ENCODE results near the gene OR5C1.
"Not testable (repeated sequence)": the region's sequence is repeated elsewhere in the genome, so short reads cannot be mapped to it uniquely, and the experiment has no call there.

OR5C1 gene

DNA sequence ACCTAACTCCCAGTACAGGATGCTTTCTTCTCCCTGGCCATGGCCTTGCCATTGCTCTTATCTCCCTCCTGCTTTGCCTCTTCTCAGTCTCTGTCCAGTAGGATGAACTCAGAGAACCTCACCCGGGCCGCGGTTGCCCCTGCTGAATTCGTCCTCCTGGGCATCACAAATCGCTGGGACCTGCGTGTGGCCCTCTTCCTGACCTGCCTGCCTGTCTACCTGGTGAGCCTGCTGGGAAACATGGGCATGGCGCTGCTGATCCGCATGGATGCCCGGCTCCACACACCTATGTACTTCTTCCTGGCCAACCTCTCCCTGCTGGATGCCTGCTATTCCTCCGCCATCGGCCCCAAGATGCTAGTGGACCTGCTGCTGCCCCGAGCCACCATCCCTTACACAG lies at the start of gene OR5C1:
TSS of gene OR5C1 (plus strand) at position 103 of the 400 bp plus-strand sequence. CDS start at position 103, 0 bp downstream.
- DNase-seq: no peak

DNA sequence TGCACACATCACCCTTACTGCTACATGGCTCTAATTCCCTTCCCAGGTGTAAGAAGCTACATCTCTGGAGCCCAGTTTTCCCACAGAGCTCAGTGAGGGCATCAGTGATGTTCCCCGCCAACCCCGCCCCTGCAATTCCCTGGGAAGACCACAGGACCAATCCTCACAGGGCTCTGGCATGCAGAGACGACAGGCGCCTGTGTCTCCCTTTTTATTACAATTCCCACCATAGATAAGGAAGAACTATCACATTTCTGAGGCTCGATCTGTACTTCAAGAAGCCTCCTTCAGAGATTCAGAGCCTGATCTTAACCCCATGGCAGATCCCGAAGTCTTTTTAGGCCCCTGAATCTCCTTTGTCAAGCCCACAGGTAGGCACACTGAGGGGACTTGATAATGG lies 46.7 kb upstream of the OR5C1 start, which contains the start of gene OR1L6:
TSS of gene OR1L6 (plus strand) at position 301 of the 400 bp plus-strand sequence. CDS start 7,545 bp downstream, outside the sequence.
- DNase-seq: no peak

DNA sequence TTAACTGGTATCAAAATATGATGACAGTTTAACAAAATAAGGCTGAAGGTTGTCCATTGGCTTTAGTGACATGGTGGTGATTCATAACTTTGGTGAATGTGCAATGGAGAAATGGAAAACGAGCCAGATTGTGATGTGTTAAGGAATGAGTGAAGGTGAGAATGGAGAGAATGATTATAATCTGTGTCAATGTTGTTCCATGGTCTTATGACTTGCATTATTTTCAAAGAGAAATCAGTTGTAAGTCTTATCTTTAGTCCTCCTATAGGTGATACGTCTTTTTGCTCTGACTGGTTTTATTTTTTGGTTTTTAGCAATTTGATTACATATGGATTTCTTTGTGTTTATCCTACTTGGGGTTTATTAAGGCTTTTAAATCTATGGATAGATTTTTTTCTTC lies 33.9 kb upstream of the OR5C1 start:
- DNase-seq: no peak

DNA sequence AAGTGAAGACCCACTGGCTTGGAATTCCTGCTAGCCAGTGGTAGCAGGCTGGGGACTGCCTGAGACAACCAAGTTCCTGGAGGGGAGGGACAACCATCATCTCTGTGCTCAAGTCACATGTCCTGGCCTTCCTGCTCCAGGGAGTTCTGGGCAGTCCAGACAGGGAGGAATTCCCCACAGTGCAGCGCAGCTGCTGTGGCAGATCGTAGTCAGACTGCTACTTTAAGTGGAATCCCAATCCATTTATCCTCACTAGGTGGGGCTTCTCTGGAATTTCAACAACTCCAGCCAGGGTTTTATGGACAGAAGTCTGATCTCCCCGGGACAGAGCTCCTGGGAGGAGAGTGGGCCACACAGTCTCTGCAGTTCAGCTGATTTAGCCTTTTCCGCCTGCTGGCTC lies 20.9 kb upstream of the OR5C1 start:
- no peak for DNase-seq

DNA sequence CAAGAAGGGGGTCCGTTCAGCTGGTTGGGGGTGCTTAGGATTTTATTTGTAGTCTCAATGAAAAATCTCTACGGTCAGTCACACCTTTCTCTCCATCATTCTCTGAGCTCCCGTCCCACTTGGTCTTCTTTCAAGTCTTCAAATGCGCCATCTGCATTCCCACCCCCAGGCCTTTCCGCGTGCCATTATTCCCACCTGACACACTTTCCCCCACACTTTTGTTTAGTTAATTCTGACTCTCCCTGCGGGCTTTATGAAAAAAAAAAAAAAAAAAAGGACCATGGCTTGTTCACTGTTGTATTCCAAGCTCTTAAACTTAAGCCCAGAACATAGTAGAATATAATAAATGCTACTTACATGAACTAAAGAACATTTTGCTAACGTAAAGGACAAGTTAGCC lies 11.7 kb upstream of the OR5C1 start:
- DNase-seq: no peak

DNA sequence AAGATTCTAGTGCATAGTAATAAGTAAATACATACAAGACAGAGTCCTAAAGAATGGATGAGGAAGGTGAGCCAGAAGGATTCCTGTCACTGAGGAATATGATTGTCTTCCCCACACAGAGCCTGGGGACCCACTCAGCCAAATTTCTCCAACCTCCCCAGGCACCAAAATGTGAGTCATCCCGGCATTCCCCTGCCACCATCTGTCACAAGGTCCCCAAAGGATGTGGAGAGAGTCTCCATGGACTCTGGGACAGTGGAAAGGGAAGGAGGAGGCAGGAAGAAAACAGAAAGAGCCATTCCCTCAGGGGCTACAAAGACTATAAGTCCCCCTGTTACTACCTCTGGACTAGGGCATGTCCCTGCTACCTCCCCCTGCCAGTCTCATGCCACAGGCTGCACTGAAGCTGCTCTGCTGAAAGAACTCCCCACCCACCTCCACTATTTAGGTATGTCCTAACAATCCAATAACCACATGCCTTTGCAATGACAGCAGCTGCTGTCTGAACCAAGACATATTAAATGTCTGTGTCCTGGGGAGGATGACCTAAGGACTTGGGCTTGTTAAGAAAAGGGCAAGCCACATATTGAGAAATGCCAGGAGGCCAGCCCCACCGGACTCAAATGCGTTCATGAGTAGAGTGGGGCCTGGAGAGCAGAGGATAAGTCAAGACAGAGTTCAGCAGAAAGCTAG lies 10.7 kb upstream of the OR5C1 start:
- no peak for DNase-seq

DNA sequence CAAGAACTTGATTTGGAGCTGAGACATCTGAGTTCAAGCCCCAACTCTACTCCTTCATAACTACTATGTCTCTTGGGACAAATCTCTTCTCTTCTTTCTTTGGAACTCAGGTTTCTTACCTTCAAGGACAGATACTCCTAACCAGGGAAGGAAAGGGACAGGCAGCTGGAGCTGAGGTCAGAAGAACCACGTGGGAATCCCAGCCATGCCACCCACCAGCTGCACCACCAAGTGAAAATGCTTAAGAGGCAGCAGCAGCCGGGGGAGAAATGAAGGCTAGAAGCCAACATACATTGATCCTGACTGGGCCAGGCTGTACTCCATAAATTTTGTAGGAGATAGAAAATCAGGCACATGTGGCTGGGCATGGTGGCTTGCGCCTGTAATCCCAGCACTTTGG lies 9.6 kb upstream of the OR5C1 start:
- no peak for DNase-seq

DNA sequence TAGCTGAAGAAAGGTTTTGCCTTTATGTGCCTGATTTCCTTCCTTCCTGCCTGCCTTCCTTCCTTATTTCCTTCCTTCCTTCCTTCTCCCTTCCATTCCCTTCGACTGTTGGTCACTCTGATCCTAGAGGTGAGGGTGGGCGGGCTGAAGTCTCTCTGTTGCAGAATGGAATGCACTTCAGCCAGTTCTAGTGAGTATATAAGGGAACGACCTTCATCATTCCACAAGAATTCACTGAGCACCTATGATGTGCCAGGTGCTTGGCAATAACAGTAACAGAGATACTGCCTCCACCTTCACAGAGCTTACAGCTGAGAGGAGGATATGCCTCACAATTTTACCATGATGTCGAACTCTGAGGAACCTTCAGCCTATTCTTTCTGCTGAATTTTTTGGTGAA lies 8.7 kb upstream of the OR5C1 start:
- no peak for DNase-seq

DNA sequence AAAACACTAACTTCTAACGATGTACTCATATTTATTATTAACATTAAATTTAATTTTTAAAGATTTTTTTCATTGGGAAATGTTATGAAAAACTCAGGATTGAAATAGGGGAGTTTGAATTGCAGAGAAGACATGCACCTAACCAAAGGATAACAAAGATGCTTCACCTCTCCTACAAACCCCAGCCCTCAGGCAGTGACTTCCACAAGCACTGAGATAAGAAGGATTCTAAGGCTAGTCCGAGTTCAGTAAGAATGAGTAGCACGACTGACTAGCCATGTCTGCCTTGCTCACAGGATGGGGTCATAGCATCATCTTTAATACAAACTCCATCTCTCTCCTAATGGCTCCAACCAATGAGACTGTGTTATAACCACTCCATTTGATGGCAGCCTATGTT lies 7.1 kb upstream of the OR5C1 start:
- no peak for DNase-seq

DNA sequence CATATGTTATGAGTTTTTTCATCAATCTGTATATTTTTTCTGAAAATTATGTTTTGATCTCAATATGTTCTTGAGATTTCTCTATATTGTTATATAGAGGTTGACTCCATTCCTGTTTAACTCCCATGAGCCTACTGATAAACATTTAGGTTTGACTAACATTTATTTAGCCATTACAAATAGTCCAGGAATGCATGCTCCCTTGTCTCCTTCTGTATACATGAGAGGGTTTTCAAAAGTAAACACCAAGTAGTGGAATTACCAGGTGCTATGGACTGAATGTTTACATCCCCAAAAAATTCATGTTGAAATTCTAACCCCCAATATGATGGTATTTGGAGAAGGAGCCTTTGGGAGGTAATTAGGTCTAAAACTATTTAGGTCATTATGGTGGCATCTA lies 3.5 kb upstream of the OR5C1 start:
- DNase-seq: no peak

DNA sequence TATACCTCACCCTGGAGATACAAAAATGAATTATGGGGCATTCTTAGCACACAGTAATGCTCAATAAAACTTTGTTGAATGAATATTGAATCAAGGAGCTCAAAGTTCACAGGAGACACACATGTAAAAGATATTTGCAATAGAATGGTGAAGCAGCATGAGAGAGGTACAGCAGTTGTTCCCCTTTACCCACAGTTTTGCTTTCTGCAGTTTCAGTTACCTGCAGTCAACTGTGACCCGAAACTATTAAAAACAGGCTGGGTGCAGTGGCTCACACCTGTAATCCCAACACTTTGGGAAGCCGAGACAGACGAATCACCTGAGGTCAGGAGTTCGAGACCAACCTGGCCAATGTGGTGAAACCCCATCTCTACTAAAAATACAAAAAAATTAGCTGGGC lies 2.4 kb upstream of the OR5C1 start:
- DNase-seq: no peak

DNA sequence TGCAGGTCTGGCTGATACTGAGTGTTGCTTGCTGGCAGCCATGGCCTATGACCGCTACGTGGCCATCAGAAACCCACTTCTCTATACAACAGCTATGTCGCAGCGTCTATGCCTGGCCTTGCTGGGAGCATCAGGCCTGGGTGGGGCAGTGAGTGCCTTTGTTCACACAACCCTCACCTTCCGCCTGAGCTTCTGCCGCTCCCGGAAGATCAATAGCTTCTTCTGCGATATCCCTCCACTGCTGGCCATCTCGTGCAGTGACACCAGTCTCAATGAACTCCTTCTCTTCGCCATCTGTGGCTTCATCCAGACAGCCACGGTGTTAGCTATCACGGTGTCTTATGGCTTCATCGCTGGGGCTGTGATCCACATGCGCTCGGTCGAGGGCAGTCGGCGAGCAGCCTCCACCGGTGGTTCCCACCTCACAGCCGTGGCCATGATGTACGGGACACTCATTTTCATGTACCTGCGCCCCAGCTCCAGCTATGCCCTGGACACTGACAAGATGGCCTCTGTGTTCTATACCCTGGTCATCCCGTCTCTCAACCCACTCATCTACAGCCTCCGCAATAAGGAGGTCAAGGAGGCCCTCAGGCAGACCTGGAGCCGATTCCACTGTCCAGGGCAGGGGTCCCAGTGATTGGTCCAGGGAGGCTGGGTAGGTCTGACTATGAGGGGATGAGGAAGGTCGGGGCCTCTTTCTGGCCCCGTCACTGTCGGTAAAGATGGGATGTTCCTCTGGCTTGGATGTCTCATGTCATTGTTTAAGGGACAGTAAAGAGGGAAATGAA lies 718 bp downstream of the OR5C1 start:
- no peak for DNase-seq

DNA sequence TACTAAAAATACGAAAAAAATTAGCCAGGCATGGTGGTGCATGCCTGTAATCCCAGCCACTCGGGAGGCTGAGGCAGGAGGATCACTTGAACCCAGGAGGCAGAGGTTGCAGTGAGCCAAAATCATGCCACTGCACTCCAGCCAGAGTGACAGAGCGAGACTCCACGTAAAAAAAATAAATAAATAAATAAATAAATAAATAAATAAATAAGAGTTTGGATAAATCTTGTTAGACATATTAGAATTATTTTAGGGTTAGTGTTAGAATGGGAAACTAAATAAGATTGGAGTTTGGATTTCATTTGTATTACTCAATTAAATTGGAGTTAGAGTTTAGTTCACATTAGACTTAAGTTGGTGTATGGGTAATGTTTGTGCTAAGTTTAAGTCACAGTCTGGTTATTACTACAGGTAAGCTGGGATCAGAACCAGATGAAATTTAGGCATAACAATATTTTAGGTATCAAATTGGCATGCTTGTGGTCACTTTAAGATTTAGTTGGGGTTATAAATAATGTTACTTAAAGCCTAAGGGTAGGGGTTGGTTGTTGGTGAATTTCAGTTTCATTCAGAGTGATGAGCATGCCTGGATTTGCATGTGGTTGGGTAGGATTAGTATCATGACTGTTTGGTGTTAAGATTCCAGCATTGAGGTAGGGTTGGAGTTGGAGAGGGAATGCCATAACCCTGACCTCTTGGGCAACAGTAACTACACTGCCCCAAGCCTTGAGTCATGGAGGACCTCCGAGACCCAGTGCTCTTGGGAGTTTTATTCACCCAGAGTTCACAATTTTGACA lies 3.3 kb downstream of the OR5C1 start:
- DNase-seq: no peak

DNA sequence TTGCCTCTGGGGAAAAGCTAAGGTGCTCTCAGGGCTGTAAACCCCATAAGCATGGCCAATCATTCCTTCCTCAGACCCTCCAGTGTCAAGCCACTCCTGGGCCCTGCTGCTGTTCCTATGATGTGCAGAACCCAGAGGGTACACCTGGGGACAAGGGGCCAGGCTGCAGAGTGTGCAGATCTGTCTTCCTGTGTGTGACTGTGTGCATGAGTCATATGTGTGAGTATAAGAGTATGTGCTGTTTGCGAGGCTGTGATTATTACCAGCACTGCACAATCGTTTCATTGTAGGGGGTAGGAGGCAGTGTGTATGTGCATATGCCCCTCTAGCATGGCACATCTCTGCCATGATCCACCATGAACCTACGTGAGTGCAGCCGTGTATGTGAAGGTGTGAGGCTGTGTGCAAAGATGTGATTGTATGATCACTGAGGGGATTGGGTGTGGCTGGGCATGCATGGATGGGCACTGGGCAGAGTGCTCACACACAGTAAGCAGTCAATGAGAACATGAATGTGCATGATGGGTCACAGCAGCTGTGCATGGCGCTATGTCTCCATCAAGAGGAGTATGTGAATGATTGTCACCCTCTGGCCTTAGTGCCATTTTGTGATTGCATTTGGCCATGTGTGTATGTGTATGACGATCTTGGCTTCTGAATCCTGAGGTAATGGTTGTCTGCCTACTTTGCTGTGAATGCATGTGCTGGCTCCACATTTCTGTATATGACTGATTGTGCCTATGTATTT lies 8.8 kb downstream of the OR5C1 start:
- no peak for DNase-seq

DNA sequence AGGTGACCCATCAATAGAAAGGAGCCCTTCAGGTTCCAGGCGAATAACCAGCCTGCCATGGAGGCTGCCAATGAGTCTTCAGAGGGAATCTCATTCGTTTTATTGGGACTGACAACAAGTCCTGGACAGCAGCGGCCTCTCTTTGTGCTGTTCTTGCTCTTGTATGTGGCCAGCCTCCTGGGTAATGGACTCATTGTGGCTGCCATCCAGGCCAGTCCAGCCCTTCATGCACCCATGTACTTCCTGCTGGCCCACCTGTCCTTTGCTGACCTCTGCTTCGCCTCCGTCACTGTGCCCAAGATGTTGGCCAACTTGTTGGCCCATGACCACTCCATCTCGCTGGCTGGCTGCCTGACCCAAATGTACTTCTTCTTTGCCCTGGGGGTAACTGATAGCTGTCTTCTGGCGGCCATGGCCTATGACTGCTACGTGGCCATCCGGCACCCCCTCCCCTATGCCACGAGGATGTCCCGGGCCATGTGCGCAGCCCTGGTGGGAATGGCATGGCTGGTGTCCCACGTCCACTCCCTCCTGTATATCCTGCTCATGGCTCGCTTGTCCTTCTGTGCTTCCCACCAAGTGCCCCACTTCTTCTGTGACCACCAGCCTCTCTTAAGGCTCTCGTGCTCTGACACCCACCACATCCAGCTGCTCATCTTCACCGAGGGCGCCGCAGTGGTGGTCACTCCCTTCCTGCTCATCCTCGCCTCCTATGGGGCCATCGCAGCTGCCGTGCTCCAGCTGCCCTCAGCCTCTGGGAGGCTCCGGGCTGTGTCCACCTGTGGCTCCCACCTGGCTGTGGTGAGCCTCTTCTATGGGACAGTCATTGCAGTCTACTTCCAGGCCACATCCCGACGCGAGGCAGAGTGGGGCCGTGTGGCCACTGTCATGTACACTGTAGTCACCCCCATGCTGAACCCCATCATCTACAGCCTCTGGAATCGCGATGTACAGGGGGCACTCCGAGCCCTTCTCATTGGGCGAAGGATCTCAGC lies 11.6 kb downstream of the OR5C1 start, which contains the start of gene OR1K1:
TSS of gene OR1K1 (plus strand) at position 58 of the 995 bp plus-strand sequence. CDS start at position 58, 0 bp downstream.
- no peak for DNase-seq

DNA sequence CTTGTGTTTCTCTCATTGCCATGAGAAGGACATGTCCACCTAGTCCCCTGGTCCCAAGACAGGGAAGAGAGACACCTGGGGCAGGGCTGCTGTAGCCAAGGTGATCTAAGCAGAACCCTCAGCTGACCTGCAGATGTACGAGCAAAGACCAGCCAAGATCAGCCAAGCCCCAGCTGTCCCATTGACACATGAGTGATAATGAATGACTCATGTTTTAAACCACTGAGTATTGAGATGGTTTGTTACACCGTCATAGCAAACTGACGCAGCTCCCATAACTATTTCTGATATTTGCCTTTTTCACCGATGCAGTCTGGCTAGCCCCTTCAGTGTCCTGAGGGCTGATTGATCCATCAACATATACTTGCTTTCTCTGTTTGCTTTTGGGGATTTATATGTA lies 17.9 kb downstream of the OR5C1 start:
- no peak for DNase-seq

DNA sequence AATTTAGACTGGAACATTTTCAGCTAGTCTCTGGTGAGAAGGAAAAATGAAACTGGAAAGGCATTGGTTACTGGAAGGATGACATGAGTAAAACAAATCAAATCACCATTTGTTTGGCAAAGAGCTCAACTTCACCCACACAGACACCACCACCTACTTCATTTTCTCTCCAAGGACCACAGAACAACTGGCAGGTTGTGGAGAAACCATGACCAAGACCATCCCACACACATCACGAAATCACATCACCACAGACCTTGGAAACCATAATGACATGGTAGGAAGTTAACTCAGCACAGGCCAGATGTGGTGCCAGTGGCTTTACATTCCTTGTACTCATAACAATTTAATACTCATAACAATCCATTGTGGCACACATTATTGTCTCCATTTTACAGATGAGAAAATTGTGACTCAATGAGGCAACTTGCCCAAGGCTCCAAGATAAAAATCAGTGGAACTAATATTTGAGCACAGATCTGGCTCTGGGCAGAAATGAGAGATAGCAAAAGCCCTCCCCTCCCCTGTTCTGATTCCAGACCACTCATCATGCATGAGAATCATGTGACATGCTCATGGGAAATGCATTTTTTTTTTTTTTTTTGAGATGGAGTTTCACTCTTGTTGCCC lies 18.7 kb downstream of the OR5C1 start:
- DNase-seq: no peak

DNA sequence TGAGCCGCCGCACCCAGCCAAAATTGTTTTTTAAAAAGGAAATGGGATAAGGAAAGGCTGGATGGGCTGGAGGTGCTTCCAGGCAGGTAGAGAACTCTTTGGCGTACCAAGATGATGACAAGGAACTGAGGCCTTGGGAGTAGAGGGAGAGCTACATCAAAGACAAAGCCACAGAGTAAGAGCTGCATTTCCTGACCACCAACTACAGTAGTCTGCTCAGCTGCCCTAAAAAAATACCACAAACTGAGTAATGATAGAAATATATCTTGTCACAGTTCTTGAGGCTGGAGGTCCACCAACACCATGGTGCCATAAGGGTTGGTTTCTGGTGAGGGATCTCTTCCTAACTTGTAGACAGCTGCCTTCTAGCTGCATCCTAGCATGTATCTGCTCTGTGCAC lies 19.4 kb downstream of the OR5C1 start:
- no peak for DNase-seq

DNA sequence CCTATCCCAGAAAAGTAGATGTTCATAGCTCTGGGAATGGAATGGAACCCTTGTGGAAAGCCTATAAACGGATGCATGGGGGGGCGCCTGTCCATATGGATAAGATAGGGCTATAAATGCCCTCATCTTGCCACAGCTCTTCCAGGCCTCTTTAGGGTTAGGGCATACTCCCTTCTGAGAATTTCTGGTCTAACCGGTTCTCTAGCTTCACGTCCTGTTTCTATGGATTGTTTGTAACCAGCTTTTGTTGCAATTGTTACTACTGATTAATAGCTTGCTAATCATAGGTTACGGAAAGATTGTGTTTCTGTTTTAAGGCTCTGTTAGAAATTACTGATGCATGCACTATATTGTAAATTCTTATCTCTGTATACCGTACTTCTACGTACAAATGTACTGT lies 20.5 kb downstream of the OR5C1 start:
- not testable (repeated sequence) for DNase-seq

DNA sequence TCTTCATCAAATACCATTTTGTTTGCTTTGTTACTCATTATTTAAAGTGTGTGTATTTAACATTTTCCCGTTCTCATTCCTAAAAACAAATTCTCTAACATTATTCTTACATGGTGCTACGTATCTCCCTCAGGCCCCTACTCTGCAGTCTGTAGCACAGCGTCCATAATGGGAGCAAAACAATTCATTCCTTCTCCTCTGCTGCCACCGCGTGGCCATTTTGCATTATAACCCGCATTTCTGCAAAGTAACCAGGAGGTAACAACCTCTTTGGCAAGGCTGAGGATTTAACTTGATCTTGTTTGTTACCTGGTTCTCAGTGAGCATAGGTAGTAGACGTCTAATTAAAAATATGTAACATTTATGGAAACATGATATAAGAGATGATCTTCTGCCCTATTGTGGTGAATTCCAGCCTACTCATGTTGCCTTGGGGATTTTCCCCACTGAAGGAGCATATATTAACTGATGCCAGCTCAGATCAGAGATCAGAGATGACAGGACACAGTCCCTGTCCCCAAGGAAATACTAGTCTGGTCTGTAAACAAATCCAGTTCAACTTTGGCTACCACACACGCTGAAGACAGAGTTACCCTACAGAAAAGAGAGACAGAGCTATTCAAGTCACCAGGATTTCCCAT lies 21.7 kb downstream of the OR5C1 start:
- DNase-seq: no peak

Data from NK-92 treated with Interleukin-12 subunit alpha and Interleukin-12 subunit beta, amount 100 ng/mL, for 24 hours (cell line).